GM18858 (cell line): ENCODE data around the gene MAP2.

ENCODE experiments used
- ATAC-seq: cut with Tn5 transposase; IDR thresholded peaks from one replicate; pipeline ENCODE4 v1.9.1; 2021; ENCODE audit not compliant: unreplicated experiment

Gene MAP2

GRCh38 chr2:209690029-209690754, 266.3 kb downstream of the MAP2 start:
- ATAC-seq = no peak

GRCh38 chr2:209694748-209695147, 270.9 kb downstream of the MAP2 start:
- ATAC-seq = no peak

GRCh38 chr2:209696836-209697711, 273.2 kb downstream of the MAP2 start:
- ATAC-seq = peak; percentile 78

- ATAC-seq = no peak
Observed at GRCh38 chr2:209702775-209703174, 278.9 kb downstream of the MAP2 start.

GRCh38 chr2:209713219-209713618, 289.4 kb downstream of the MAP2 start:
- no peak for ATAC-seq

GRCh38 chr2:209719034-209719433, 295.2 kb downstream of the MAP2 start:
- ATAC-seq = no peak

- ATAC-seq = no peak
Observed at GRCh38 chr2:209721497-209721896, 297.6 kb downstream of the MAP2 start.

GRCh38 chr2:209726311-209726710, 302.5 kb downstream of the MAP2 start:
- no peak for ATAC-seq

- ATAC-seq = no peak
Observed at GRCh38 chr2:209727077-209727476, 303.2 kb downstream of the MAP2 start.

GRCh38 chr2:209734805-209735204, 311.0 kb downstream of the MAP2 start:
- ATAC-seq = no peak

GRCh38 chr2:209741953-209742352, 318.1 kb downstream of the MAP2 start:
- ATAC-seq = no peak

GRCh38 chr2:209753020-209753419, 329.2 kb downstream of the MAP2 start:
- ATAC-seq = no peak

- ATAC-seq = no peak
Observed at GRCh38 chr2:209757163-209757562, 333.3 kb downstream of the MAP2 start.

GRCh38 chr2:209761566-209761965, 337.7 kb downstream of the MAP2 start:
- ATAC-seq = no peak

GRCh38 chr2:209762563-209762962, 338.7 kb downstream of the MAP2 start:
- no peak for ATAC-seq

- no peak for ATAC-seq
Observed at GRCh38 chr2:209763106-209763505, 339.3 kb downstream of the MAP2 start.

- no peak for ATAC-seq
Observed at GRCh38 chr2:209766613-209767012, 342.8 kb downstream of the MAP2 start.

- no peak for ATAC-seq
Observed at GRCh38 chr2:209767316-209767715, 343.5 kb downstream of the MAP2 start.

- no peak for ATAC-seq
Observed at GRCh38 chr2:209768557-209768956, 344.7 kb downstream of the MAP2 start.

GRCh38 chr2:209771474-209772289, 347.8 kb downstream of the MAP2 start, which contains the start of gene UNC80:
UNC80 (plus strand) TSS chr2:209771832; CDS start chr2:209772073, 241 bp downstream.
- peak; percentile 51 for ATAC-seq

- ATAC-seq = no peak
Observed at GRCh38 chr2:209772290-209772685, 348.4 kb downstream of the MAP2 start.
